NB4 (cell line): ENCODE results near the gene ANXA3.

Experiments
- CTCF ChIP-seq: IDR thresholded peaks from one replicate; pipeline ENCODE4 v1.5.1; 2012; ENCODE audit warnings: low read depth, low read length
- POLR2A ChIP-seq: IDR thresholded peaks from 2 replicates; pipeline ENCODE4 v1.6.1; 2011; ENCODE audit warnings: mild to moderate bottlenecking; ENCODE audit not compliant: insufficient read length; ENCODE audit errors: extremely low read depth

GRCh38 chr4:78568640-78569305 lies 17.2 kb downstream of the ANXA3 start:
- TF ChIP-seq POLR2A = no peak
- TF ChIP-seq CTCF = no peak
